Hair follicular keratinocyte (primary cell): Measurements from ENCODE around the gene ZGLP1. TPM values are rescaled to one million over a fixed set of nuclear protein-coding genes. Genes with fewer than 3 reads are reported as not detected.

ENCODE experiments used
- total RNA-seq: library from RNA; depleted of rRNA; stranded (reverse); fragments of >200 nt; gene quantifications from 2 replicates; pipeline ENCODE4 v1.2.3, GENCODE V29; 2015

ZGLP1 gene
- 1.5 and 1.6 TPM in 2 replicates for total RNA-seq

DNA sequence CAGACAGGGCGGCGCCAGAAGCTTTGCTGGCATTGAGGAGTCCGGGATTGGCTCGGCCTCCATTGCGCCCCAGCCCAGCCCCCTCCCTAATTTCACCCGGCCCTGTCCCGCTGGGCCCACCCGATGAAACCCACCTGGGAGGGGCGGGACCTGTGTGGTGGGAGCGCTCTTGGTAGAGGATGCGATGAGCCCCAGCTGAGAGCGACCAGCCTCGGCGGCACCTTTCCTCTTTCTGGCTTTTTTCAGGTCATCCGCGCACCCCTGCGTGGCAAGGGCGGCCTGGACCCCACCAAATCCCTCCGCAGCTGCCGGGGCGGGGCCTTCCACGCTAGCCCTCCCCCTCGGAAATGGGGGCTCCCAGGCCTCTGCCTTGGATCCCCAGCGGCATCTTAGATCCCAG lies at the start of gene ZGLP1:
TSS of gene ZGLP1 (minus strand) at position 393 of the 400 bp plus-strand sequence.

DNA sequence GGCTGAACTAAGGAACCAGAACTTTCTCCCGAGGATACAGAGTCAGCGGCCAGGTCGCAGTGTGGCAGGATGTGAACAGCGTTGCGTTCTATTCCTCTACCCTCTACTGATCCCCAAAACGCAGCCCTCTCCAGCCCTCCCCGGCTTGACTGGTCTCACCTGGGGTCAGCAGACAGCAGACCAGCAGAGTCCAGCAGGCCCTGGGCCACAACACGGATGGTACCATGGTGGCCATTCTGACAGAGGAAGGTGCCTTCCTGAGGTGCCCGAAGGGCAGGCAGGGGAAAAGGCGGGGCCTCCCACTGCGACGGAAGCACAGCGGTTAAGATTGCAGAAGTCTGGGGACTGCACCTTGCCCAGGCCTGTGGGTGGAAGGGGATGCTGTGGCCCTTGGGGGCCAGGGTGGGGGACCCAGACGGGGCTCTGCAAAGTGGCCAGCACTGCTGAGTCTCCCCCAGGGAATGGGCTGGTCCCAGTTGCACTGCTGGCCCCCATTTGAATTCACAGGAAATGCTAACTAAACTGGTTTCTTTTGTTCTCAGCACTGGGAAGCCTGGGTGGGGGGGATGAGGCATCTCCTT lies 29.9 kb upstream of the ZGLP1 start, which contains the start of gene ICAM3:
TSS of gene ICAM3 (minus strand) at position 245 of the 581 bp plus-strand sequence. CDS start at position 235, 10 bp downstream.

DNA sequence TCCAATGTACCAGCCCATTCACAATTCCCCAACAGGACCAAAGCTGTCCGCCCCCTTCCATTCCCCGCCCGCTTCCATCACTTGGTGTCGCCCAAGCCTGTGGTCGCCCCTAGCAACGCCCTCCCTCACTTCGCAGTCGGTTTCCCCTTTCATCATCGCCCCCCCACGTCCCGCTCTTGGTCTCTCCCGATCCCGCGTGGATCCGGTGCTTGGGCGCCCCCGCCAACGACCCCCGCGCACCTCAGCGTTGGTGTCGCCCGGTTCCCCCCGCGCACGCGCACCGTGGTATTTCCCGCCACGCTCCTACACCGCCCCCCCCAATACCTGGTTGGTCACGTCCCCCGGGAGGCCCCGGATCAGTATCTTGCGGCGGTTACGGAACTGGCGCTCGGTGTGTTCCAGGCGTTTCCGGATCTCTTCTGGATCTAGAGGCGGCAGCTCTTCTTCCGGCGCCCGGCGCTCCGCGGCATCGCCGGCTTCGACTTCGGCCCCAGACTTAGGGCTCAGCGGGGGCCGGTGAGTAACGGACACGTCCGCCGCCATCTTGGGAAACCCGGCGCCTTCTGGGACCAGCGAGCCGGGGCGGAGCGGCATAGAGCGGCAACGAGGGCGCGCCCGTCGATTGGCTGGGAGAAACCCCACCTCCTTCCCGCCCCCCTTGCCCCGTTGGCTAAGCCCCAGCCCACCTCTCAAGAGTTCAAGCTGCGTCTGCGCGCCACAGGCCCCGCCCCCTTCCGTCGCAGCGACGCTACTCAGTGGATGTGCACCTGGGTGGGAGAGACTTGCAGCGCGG lies 23.5 kb upstream of the ZGLP1 start, which contains the start of gene RAVER1:
TSS of gene RAVER1 (minus strand) at position 565 of the 793 bp plus-strand sequence. CDS start at position 543, 22 bp downstream.

DNA sequence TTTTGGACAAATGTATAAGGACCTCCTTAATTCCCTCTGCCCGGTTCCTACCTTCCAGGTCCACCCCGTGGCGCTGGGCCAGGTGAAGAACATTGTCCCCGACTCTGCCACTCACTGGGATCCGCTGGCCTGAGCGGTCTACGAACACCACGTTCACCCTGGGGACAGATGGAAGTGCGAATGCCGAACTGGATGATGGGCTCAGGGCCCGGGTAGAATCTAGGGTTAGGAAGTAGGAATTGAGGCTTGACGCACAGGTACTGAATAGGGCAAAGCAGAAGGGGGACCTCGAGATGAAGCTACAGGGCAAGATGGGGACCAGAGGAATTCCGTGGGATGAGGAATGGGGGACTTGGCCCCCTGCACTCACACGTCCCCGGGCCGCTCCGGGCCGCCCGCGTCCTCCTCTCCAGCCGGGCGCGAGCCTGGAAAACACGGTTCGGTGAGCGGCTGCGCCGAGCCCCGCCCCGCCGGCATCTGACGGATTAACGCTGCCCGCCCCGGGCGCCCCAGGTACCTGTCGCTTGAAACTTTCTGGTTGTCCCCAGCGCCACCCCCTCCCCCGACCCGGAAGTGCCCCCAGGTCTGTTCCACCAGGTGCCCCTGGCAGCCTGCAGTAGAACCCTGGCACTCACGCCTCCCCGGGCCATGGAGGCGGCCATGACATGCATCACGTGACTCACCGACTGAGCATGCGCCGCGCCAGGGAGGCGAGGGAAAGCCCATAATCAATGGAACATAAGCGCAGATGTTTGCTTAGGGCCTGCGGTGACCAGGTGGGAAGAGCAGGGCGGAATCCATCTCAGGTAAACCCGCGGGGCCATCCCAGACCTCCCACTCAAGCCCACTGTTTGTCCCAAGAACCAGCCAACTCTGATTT lies 6.0 kb upstream of the ZGLP1 start, which contains the start of gene FDX2:
TSS of gene FDX2 (minus strand) at position 681 of the 880 bp plus-strand sequence. CDS start at position 662, 19 bp downstream.

DNA sequence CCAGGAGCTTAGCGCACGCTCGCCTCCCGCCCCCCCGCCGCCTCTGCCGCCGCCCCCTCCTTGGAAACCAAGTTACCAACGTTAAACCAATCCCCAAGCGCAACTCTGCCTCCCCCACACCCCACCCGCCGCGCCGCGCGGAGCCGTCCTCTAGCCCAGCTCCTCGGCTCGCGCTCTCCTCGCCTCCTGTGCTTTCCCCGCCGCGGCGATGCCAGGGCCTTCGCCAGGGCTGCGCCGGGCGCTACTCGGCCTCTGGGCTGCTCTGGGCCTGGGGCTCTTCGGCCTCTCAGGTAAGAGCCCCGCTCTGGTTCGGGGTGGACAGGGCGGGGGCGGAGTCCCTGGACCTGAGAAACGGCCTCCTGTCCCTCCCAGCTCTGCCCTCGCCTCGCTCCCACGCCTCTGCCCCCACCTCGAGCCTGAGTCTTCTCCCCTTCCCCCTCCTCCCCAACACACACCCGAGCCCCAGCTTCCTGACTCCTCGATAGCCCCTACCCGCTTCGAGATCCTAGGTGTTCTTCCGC lies 19.7 kb downstream of the ZGLP1 start, which contains the start of gene ICAM5:
TSS of gene ICAM5 (plus strand) at position 117 of the 521 bp plus-strand sequence. CDS start at position 209, 92 bp downstream.

DNA sequence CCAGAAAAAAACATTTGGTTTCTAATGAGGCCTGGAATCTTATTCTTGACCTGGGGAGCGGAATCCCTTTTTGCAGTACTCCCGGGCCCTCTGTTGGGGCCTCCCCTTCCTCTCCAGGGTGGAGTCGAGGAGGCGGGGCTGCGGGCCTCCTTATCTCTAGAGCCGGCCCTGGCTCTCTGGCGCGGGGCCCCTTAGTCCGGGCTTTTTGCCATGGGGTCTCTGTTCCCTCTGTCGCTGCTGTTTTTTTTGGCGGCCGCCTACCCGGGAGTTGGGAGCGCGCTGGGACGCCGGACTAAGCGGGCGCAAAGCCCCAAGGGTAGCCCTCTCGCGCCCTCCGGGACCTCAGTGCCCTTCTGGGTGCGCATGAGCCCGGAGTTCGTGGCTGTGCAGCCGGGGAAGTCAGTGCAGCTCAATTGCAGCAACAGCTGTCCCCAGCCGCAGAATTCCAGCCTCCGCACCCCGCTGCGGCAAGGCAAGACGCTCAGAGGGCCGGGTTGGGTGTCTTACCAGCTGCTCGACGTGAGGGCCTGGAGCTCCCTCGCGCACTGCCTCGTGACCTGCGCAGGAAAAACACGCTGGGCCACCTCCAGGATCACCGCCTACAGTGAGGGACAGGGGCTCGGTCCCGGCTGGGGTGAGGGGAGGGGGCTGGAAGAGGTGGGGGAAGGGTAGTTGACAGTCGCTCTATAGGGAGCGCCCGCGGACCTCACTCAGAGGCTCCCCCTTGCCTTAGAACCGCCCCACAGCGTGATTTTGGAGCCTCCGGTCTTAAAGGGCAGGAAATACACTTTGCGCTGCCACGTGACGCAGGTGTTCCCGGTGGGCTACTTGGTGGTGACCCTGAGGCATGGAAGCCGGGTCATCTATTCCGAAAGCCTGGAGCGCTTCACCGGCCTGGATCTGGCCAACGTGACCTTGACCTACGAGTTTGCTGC lies 22.5 kb downstream of the ZGLP1 start, which contains the start of gene ICAM4:
TSS of gene ICAM4 (plus strand) at position 153 of the 935 bp plus-strand sequence. CDS start at position 211, 58 bp downstream.

DNA sequence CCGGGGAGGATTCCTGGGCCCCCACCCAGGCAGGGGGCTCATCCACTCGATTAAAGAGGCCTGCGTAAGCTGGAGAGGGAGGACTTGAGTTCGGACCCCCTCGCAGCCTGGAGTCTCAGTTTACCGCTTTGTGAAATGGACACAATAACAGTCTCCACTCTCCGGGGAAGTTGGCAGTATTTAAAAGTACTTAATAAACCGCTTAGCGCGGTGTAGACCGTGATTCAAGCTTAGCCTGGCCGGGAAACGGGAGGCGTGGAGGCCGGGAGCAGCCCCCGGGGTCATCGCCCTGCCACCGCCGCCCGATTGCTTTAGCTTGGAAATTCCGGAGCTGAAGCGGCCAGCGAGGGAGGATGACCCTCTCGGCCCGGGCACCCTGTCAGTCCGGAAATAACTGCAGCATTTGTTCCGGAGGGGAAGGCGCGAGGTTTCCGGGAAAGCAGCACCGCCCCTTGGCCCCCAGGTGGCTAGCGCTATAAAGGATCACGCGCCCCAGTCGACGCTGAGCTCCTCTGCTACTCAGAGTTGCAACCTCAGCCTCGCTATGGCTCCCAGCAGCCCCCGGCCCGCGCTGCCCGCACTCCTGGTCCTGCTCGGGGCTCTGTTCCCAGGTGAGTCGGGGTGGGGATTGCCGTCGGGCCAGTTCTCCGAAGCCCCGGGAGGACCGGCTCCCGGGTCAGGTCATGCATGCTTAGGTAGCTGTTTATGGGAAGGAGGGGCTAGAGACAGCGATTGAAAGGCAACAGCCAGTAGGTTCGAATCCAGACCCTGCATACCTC lies 38.8 kb downstream of the ZGLP1 start, which contains the start of gene ICAM1:
TSS of gene ICAM1 (plus strand) at position 505 of the 779 bp plus-strand sequence. CDS start at position 545, 40 bp downstream.

Other genes starting within 250 kb of the ZGLP1 start
- gene SHFL, start 223.5 kb downstream of the ZGLP1 start, total RNA-seq = 8.9 and 13.9 TPM in 2 replicates
- gene ANGPTL6, start 207.1 kb downstream of the ZGLP1 start, total RNA-seq = not detected in 2 replicates
- 36.6 and 66.4 TPM in 2 replicates for gene PPAN, start 203.5 kb downstream of the ZGLP1 start, total RNA-seq
- 2.7 and 5.5 TPM in 2 replicates for gene P2RY11, start 198.1 kb downstream of the ZGLP1 start, total RNA-seq
- gene EIF3G, start 189.9 kb downstream of the ZGLP1 start, total RNA-seq = 233 and 298 TPM in 2 replicates
- 57.3 and 126 TPM in 2 replicates for gene DNMT1, start 114.9 kb downstream of the ZGLP1 start, total RNA-seq
- 4.3 and 6.2 TPM in 2 replicates for gene S1PR2, start 78.5 kb downstream of the ZGLP1 start, total RNA-seq
- 103 and 166 TPM in 2 replicates for gene MRPL4, start 57.6 kb downstream of the ZGLP1 start, total RNA-seq
- gene ICAM1, start 38.7 kb downstream of the ZGLP1 start, total RNA-seq = 7.3 and 17.3 TPM in 2 replicates
- gene ICAM4, start 22.9 kb downstream of the ZGLP1 start, total RNA-seq = 0.08 and 0.15 TPM in 2 replicates
- 1.0 and 8.8 TPM in 2 replicates for gene ICAM5, start 19.9 kb downstream of the ZGLP1 start, total RNA-seq
- gene FDX2, start 6.2 kb upstream of the ZGLP1 start, total RNA-seq = 21.6 and 34.8 TPM in 2 replicates
- 17.8 and 20.3 TPM in 2 replicates for gene RAVER1, start 23.7 kb upstream of the ZGLP1 start, total RNA-seq
- gene ICAM3, start 29.8 kb upstream of the ZGLP1 start, total RNA-seq = 1.6 and 5.7 TPM in 2 replicates
- gene TYK2, start 70.8 kb upstream of the ZGLP1 start, total RNA-seq = 63.7 and 74.0 TPM in 2 replicates
- 172 and 200 TPM in 2 replicates for gene CDC37, start 93.7 kb upstream of the ZGLP1 start, total RNA-seq
- 0.15 and 1.3 TPM in 2 replicates for gene PDE4A, start 110.7 kb upstream of the ZGLP1 start, total RNA-seq
- gene KEAP1, start 193.5 kb upstream of the ZGLP1 start, total RNA-seq = 50.0 and 61.7 TPM in 2 replicates
- gene S1PR5, start 207.6 kb upstream of the ZGLP1 start, total RNA-seq = 22.5 and 27.2 TPM in 2 replicates
- gene ATG4D, start 234.1 kb upstream of the ZGLP1 start, total RNA-seq = 27.9 and 33.9 TPM in 2 replicates